ENCODE results near the gene HSPB6. TPM values are rescaled to one million over a fixed set of nuclear protein-coding genes. Genes with fewer than 3 reads are reported as not detected.

Gene HSPB6
- total RNA-seq, 1 donor from 2014 or later, result not detected

DNA sequence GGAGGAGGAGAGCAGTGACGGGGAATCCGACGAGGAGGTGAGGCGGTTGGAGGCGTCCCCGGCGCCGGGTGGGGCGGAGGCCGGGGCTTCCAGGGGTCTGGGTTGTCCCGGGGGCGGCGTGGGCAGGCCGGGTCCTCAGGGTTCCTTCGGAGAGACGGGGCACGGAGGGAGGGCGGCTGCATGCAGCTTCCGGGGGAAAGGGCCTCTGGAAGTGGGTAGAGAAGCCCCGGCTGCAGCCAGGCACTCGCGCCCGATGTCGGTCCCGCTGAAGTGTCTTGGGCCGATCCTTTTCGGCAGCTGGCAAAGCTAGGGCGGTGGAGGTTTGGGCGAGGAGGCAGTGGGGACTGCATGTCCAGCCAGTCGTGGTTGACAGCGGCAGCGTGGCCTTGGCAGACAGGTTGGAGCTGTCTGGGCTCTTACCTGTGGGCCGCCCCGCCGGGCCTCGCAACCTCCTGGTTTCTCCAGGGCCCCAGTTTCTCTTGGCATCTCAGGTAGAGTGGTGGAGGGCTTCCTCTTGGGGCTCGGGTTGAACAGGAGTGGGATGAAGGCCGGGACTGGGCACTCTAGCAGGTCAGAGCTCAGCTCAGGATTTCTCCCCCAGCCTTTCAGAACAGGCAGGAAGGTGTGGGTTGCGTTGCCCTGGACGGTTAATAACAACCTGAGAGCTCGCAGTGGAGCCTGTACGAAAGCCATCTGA is 38.3 kb downstream of the HSPB6 start:
- Mint-ChIP-seq H3K27ac (peak overlapping the region; percentile 82), H3K36me3 (ENCODE audit: low read depth) (peaks cover 39% of the 10 kb centered on the region), H3K4me1 (peaks cover 54% of the 10 kb centered on the region), H3K4me3 (peak overlapping the region; percentile 88), H3K9me3 (no peaks in the 10 kb centered on the region), H3K27me3 (no peaks in the 10 kb centered on the region)
- intact Hi-C loops (cut with micrococcal nuclease), result loop anchor here (10.0 kb wide), 1 partner anchor 394 kb away; the partner anchor contains the start of gene CD22
- CTCF ChIA-PET, result interaction anchor here (0.9 to 1.7 kb wide), 3 partner anchors 19 to 24 kb away, joined by 3 to 5 read pairs (median 3); partner anchors contain the start of gene IGFLR1
- ATAC-seq (ENCODE audit: low read depth), result no peak
- DNase-seq, result no peak
- POLR2A ChIA-PET, result interaction anchor here (1.1 to 3.4 kb wide), 8 partner anchors 9 to 213 kb away, joined by 3 to 22 read pairs (median 9); partner anchors contain the start of genes HSPB6, IGFLR1, LIN37 and PSENEN
- TF ChIP-seq, protein P1, sequence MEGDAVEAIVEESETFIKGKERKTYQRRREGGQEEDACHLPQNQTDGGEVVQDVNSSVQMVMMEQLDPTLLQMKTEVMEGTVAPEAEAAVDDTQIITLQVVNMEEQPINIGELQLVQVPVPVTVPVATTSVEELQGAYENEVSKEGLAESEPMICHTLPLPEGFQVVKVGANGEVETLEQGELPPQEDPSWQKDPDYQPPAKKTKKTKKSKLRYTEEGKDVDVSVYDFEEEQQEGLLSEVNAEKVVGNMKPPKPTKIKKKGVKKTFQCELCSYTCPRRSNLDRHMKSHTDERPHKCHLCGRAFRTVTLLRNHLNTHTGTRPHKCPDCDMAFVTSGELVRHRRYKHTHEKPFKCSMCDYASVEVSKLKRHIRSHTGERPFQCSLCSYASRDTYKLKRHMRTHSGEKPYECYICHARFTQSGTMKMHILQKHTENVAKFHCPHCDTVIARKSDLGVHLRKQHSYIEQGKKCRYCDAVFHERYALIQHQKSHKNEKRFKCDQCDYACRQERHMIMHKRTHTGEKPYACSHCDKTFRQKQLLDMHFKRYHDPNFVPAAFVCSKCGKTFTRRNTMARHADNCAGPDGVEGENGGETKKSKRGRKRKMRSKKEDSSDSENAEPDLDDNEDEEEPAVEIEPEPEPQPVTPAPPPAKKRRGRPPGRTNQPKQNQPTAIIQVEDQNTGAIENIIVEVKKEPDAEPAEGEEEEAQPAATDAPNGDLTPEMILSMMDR (IDR thresholded peaks at IDR 0.05), result no peak

DNA sequence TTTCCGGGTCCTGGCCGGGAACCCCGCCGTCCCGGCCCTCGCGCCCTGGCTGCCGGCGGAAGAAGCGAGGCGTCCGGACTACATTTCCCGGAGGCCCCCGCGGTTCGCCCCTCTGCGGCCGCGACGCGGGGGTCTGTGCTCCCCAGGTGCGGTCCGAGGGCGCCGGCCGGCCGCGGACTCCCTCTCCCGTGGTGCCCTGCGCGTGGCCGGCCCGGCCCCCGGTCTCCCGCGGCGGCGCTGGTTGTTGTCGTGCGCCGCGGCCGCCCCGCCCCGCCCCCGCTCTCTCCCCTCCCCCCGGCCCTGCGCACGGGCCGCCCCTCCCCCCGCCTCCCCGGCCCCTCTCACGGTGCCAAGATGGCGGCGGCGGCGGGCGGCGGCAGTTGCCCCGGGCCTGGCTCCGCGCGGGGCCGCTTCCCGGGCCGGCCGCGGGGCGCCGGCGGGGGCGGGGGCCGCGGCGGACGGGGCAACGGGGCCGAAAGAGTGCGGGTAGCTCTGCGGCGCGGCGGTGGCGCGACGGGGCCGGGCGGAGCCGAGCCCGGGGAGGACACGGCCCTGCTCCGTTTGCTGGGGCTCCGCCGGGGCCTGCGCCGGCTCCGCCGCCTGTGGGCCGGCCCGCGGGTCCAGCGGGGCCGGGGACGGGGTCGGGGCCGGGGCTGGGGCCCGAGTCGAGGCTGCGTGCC is 39.0 kb downstream of the HSPB6 start, which contains the start of gene KMT2B:
Gene KMT2B (plus strand): TSS at position 339 of the 680 bp plus-strand sequence. CDS start 16 bp downstream, at position 355.
- POLR2A ChIA-PET, result interaction anchor here (1.1 to 3.4 kb wide), 8 partner anchors 10 to 213 kb away, joined by 3 to 22 read pairs (median 9); partner anchors contain the start of genes HSPB6, IGFLR1, LIN37 and PSENEN
- CTCF ChIA-PET, result interaction anchor here (0.9 to 1.7 kb wide), 3 partner anchors 20 to 24 kb away, joined by 3 to 5 read pairs (median 3); partner anchors contain the start of gene IGFLR1

DNA sequence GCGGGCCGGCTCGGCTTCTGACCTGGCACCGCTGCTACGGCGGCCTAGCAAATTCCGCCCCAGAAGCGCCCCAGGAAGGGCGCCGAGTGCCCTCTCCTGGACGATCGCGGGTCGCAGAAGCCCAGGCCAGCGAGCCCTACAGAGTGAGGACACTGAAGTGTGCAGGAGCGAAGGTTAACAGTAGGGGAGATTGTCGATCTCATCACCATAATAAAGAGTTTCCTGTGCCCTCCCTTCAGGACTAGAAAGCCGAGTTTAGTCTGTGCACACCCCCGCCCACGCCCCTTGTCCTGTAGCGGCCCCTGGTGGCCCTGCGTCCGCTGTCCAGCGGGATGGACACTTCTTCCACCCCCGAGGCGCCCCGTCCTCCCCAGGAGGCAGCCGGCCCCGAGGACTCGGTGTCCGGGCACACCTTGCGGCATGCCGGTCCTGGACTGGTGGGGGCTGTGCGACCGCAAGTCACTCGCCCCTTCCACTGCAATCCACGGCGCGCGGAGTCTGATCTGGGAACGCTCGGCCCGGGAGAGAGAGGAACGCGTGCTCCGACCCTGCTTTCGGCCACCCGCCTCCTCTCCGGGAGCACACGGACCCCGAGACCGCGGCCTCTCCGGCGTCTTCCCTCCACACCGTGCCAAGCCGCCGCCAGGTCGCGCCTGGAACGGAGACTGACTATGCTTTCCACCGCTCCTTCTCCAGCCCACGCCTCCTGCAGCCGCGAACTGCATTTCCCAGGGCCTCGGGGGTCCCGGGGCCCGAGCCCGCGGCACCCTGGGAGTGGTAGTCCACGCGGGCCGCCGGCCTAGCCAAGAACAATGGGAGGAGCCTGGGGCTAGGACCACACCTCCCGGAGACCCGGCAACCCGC is 39.8 kb downstream of the HSPB6 start:
- ChIA-PET CTCF (interaction anchor here (0.9 to 1.7 kb wide), 3 partner anchors 21 to 24 kb away, joined by 3 to 6 read pairs (median 5); no protein-coding TSS in a partner anchor), POLR2A (interaction anchor here (1.5 to 7.2 kb wide), 7 partner anchors 11 to 69 kb away, joined by 5 to 238 read pairs (median 22); partner anchors contain the start of genes COX6B1, IGFLR1, LIN37 and PSENEN)
- Mint-ChIP-seq H3K27ac (peak overlapping the region; percentile 97), H3K27me3 (no peaks in the 10 kb centered on the region), H3K4me3 (peak overlapping the region; percentile 93), H3K36me3 (ENCODE audit: low read depth) (peaks cover 24% of the 10 kb centered on the region), H3K9me3 (no peaks in the 10 kb centered on the region), H3K4me1 (peaks cover 69% of the 10 kb centered on the region)
- TF ChIP-seq, protein P1 (IDR thresholded peaks at IDR 0.05), result no peak
- DNase-seq, result peak; percentile 75
- ATAC-seq (ENCODE audit: low read depth), result peak; percentile 79
- intact Hi-C loops (cut with micrococcal nuclease), result loop anchor here (1.0 to 10.0 kb wide), 14 partner anchors 15 to 392 kb away; partner anchors contain the start of genes CD22, COX6B1, HCST and LIN37

More for the DNA sequence above, 39.0 kb downstream of the HSPB6 start, which contains the start of gene KMT2B:
- DNase-seq (peak; percentile 95), ATAC-seq (ENCODE audit: low read depth) (peak; percentile 35)
- H3K4me1 Mint-ChIP-seq, result peaks cover 61% of the 10 kb centered on the region
- TF ChIP-seq, protein P1 (IDR thresholded peaks at IDR 0.05), result no peak
- intact Hi-C loops (cut with micrococcal nuclease), result loop anchor here (1.0 to 10.0 kb wide), 14 partner anchors 16 to 393 kb away; partner anchors contain the start of genes CD22, COX6B1, HCST and LIN37
- H3K27ac Mint-ChIP-seq, result peak within 1 kb of the TSS; percentile 97
- no peaks in the 10 kb centered on the region for H3K9me3 Mint-ChIP-seq
- H3K36me3 Mint-ChIP-seq (ENCODE audit: low read depth), result peaks cover 32% of the 10 kb centered on the region
- no peaks in the 10 kb centered on the region for H3K27me3 Mint-ChIP-seq
- H3K4me3 Mint-ChIP-seq, result peak within 1 kb of the TSS; percentile 93

- H3K9me3 Mint-ChIP-seq, result no peaks in the 10 kb centered on the region
- ChIA-PET POLR2A (interaction anchor here (1.7 to 7.2 kb wide), 4 partner anchors 17 to 68 kb away, joined by 5 to 238 read pairs (median 42); partner anchors contain the start of genes COX6B1, IGFLR1, PSENEN and U2AF1L4), CTCF (interaction anchor here (0.8 to 5.7 kb wide), 3 partner anchors 14 to 23 kb away, joined by 3 to 57 read pairs (median 6); no protein-coding TSS in a partner anchor)
- intact Hi-C loops (cut with micrococcal nuclease), result loop anchor here (2.0 to 10.0 kb wide), 3 partner anchors 29 to 391 kb away; partner anchors contain the start of genes CD22, HCST, PSENEN and U2AF1L4
- ATAC-seq (ENCODE audit: low read depth) (no peak), DNase-seq (peak; percentile 28)
- H3K4me1 Mint-ChIP-seq, result peaks cover 72% of the 10 kb centered on the region
- H3K4me3 Mint-ChIP-seq, result peak overlapping the region; percentile 93
- TF ChIP-seq, protein P1 (IDR thresholded peaks at IDR 0.05), result no peak
- no peaks in the 10 kb centered on the region for H3K27me3 Mint-ChIP-seq
- peak overlapping the region; percentile 97 for H3K27ac Mint-ChIP-seq
- H3K36me3 Mint-ChIP-seq (ENCODE audit: low read depth), result peaks cover 17% of the 10 kb centered on the region
These were observed 40.6 kb downstream of the HSPB6 start for GRCh38 chr19:35715981-35716800.

All from activated B cell treated with CpG ODN at 0.5 μM for 24 hours (primary cell).